Tibial nerve (tissue), 3 donors: ENCODE data around the gene ELK3.

Source experiments
- CTCF ChIP-seq, 5 experiments: fragments of 200-600 bp in 3 of 5; fragments of 450-650 bp in 2 of 5; sonication (generic) in 3 of 5; IDR thresholded peaks; one replicate each; pipeline ENCODE4 v1.5.1; 2016 to 2019; ENCODE audit warnings: antibody characterized with exemption in 5 of 5, mild to moderate bottlenecking in 3 of 5, moderate library complexity in 2 of 5
- POLR2A ChIP-seq, 2 donors: fragments of 450-650 bp; IDR thresholded peaks; one replicate each; pipeline ENCODE4 v1.6.1; 2017; ENCODE audit warnings: antibody characterized with exemption in 2 of 2, mild to moderate bottlenecking in 2 of 2, moderate library complexity in 2 of 2

DNA sequence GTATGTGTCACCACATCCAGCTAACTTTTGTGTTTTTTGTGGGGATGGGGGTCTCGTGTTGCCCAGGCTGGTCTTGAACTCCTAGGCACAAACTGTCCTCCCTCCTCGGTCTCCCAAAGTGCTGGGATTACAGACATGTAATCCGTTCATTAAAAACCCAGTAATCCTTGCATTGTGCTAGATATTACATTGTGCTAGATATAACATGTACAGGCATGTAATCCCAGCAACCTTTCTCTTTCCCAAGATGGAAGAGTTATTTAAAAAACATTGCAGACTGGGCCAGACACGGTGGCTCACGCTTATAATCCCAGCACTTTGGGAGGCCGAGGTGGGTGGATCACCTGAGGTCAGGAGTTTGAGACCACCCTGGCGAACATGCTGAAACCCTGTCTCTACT, 19.7 kb downstream of the ELK3 start:
- TF ChIP-seq CTCF (IDR thresholded peaks at IDR 0.05), result no peak
- TF ChIP-seq POLR2A (IDR thresholded peaks at IDR 0.05), result no peak
